HepG2 (cell line): ENCODE results near the gene LIF. TPM values are rescaled to one million over a fixed set of nuclear protein-coding genes. Genes with fewer than 3 reads are reported as not detected.

Source experiments
- ATAC-seq: fragments of 200-7000 bp; cut with Tn5 transposase; 3 replicates; pipeline ENCODE4 v1.9.1; 2020; ENCODE audit warnings: mild to moderate bottlenecking, moderate library complexity
- BruUV-seq: library from RNA; stranded (reverse); fragments of 400-500 nt; replicated peaks from 2 replicates; lab custom pipeline; 2021; lab: Mats Ljungman, UMichigan
- CTCF ChIA-PET: fragments of 300-600 bp; formaldehyde crosslinking; extraction: SDS; loops from one replicate; lab custom pipeline; 2021; ENCODE audit warnings: low total read pairs, inconsistent platforms, low intra/inter-chr PET ratio; lab: Yijun Ruan, JAX
- POLR2A ChIA-PET: fragments of 350-600 bp; sonication (Branson Sonifier 250); formaldehyde crosslinking; loops from one replicate; lab custom pipeline; 2020; ENCODE audit warnings: antibody characterized with exemption, inconsistent platforms; lab: Yijun Ruan, JAX
- DNase-seq: peaks from one replicate; pipeline ENCODE4 v3.0.0-alpha.2; 2015; ENCODE audit warnings: low spot score
- FAIRE-seq: peaks from 3 replicates; lab custom pipeline; 2011; peaks lifted over from hg19 to GRCh38; lab: Jason Lieb, UNC
- H2AFZ ChIP-seq: one replicate; pipeline ENCODE4 v1.6.1; 2011; ENCODE audit warnings: low read length, inconsistent platforms
- H3K27ac ChIP-seq: fragments of 300-600 bp; 3 replicates; pipeline ENCODE4 v1.8.0; 2011; ENCODE audit warnings: mixed run types, mild to moderate bottlenecking, mixed read lengths, low read length, inconsistent platforms; ENCODE audit not compliant: insufficient read depth; ENCODE audit errors: extremely low read length
- H3K27me3 ChIP-seq, 2 experiments: fragments of 200-600 bp in 1 of 2; 2 replicates in 1 of 2; 3 replicates in 1 of 2; pipeline versions ENCODE4 v1.6.0 to v1.8.0; 2011; ENCODE audit warnings: low read length in 2 of 2, mild to moderate bottlenecking in 2 of 2, moderate library complexity in 2 of 2, inconsistent platforms in 1 of 2; ENCODE audit not compliant: insufficient read depth in 2 of 2, control insufficient read depth in 1 of 2
- H3K36me3 ChIP-seq, 2 experiments: fragments of 200-600 bp in 1 of 2; replicated peaks in 1 of 2; 2 replicates in 1 of 2; 3 replicates in 1 of 2; pipeline versions ENCODE4 v1.5.1 to v1.8.0; 2011; ENCODE audit warnings: low read length in 2 of 2, inconsistent platforms in 1 of 2; ENCODE audit not compliant: insufficient read depth in 2 of 2, control insufficient read depth in 1 of 2
- H3K4me1 ChIP-seq: 2 replicates; pipeline ENCODE4 v1.5.1; 2012; ENCODE audit warnings: low read length, inconsistent platforms; ENCODE audit not compliant: insufficient read depth
- H3K4me2 ChIP-seq: 2 replicates; pipeline ENCODE4 v1.6.0; 2011; ENCODE audit warnings: low read depth, low read length, inconsistent platforms
- H3K4me3 ChIP-seq, 3 experiments: fragments of 200-600 bp in 1 of 3; sonication (generic), shearing (Covaris generic) in 1 of 3; replicated peaks in 1 of 3; 2 replicates each; pipeline ENCODE4 v1.5.1; 2011 to 2016; ENCODE audit warnings: low read length in 3 of 3, inconsistent platforms in 2 of 3, low read depth in 2 of 3, mild to moderate bottlenecking in 2 of 3, control low read depth in 1 of 3, mixed read lengths in 1 of 3; ENCODE audit not compliant: insufficient read depth in 1 of 3
- H3K79me2 ChIP-seq: one replicate; pipeline ENCODE4 v1.6.1; 2011; ENCODE audit warnings: low read length, inconsistent platforms; ENCODE audit not compliant: insufficient read depth
- H3K9ac ChIP-seq: 2 replicates; pipeline ENCODE4 v1.6.0; 2011; ENCODE audit warnings: mild to moderate bottlenecking, low read depth, low read length, inconsistent platforms; ENCODE audit not compliant: insufficient read depth
- H3K9me3 ChIP-seq: 2 replicates; pipeline ENCODE4 v1.5.1; 2012; ENCODE audit warnings: mild to moderate bottlenecking, low read length
- H4K20me1 ChIP-seq: 2 replicates; pipeline ENCODE4 v1.6.0; 2011; ENCODE audit warnings: inconsistent platforms, mild to moderate bottlenecking, low read length, moderate library complexity; ENCODE audit not compliant: insufficient read depth
- ELF3 ChIP-seq: IDR thresholded peaks from 2 replicates; pipeline ENCODE4 v1.6.1; 2016; ENCODE audit warnings: missing genetic modification reagents, missing compliant biosample characterization
- EP300 ChIP-seq, 3 experiments: sonication (generic) in 1 of 3; formaldehyde crosslinking in 1 of 3; IDR thresholded peaks; 2 replicates each; pipeline versions ENCODE4 v1.5.1 to v1.6.1; 2011 to 2020; ENCODE audit warnings: low read depth in 2 of 3, low read length in 2 of 3, borderline replicate concordance in 1 of 3, improper control_type of control experiment in 1 of 3, mild to moderate bottlenecking in 1 of 3, missing genetic modification reagents in 1 of 3, moderate library complexity in 1 of 3
- FOXA3 ChIP-seq: IDR thresholded peaks from 2 replicates; pipeline ENCODE4 v1.6.1; 2016; ENCODE audit warnings: missing genetic modification reagents, missing compliant biosample characterization
- JUN ChIP-seq: sonication (generic); formaldehyde crosslinking; IDR thresholded peaks from 2 replicates; pipeline ENCODE4 v1.4.0; 2020; ENCODE audit warnings: mild to moderate bottlenecking, missing genetic modification reagents
- MTA1 ChIP-seq: sonication (generic); formaldehyde crosslinking; IDR thresholded peaks from 2 replicates; pipeline ENCODE4 v1.4.0; 2020; ENCODE audit warnings: missing genetic modification reagents, mild to moderate bottlenecking, borderline replicate concordance
- MTERF4 ChIP-seq: sonication (generic); formaldehyde crosslinking; IDR thresholded peaks from 2 replicates; pipeline ENCODE4 v1.8.0; 2023; ENCODE audit warnings: mild to moderate bottlenecking, missing genetic modification reagents
- PHF21A ChIP-seq: sonication (generic); formaldehyde crosslinking; IDR thresholded peaks from 2 replicates; pipeline ENCODE4 v1.5.0; 2020; ENCODE audit warnings: mild to moderate bottlenecking, missing genetic modification reagents
- SRSF1 ChIP-seq: fragments of 200-400 bp; formaldehyde crosslinking; optimal IDR thresholded peaks from 2 replicates; pipeline ENCODE3; 2017; ENCODE audit warnings: mild to moderate bottlenecking, low read depth, low read length, moderate library complexity
- ZFYVE20 ChIP-seq: sonication (generic); formaldehyde crosslinking; IDR thresholded peaks from 2 replicates; pipeline ENCODE4 v1.8.0; 2023; ENCODE audit warnings: low read depth, mild to moderate bottlenecking, moderate library complexity, missing genetic modification reagents, borderline replicate concordance
- ZMYM3 ChIP-seq: sonication (generic); formaldehyde crosslinking; IDR thresholded peaks from 2 replicates; pipeline ENCODE4 v1.5.1; 2020; ENCODE audit warnings: mild to moderate bottlenecking, missing genetic modification reagents
- ZNF101 ChIP-seq: sonication (generic); formaldehyde crosslinking; IDR thresholded peaks from 2 replicates; pipeline ENCODE4 v1.4.0; 2020; ENCODE audit warnings: mild to moderate bottlenecking, low read depth, missing genetic modification reagents, borderline replicate concordance
- ZNF543 ChIP-seq: sonication (generic); formaldehyde crosslinking; IDR thresholded peaks from 2 replicates; pipeline ENCODE4 v1.4.0; 2020; ENCODE audit warnings: mild to moderate bottlenecking, missing genetic modification reagents
- ZNF878 ChIP-seq: sonication (generic); formaldehyde crosslinking; IDR thresholded peaks from 2 replicates; pipeline ENCODE4 v1.8.1; 2023; ENCODE audit warnings: mild to moderate bottlenecking, missing genetic modification reagents, moderate library complexity
- whole genome bisulfite sequencing: methylation state at CpG from one replicate; pipeline ENCODE4 v1.1.6; 2017; ENCODE audit warnings: low lambda C conversion rate; 5-methylcytosine and 5-hydroxymethylcytosine counted together
- in situ Hi-C: cut with HindIII; loops from 2 replicates; pipeline ENCODE4 v1.10.0; 2017; ENCODE audit warnings: low pct_unique_long_range_greater_than_20kb; ENCODE audit not compliant: extremely low pct_ligation_motif_present
- intact Hi-C: fragments of 100-400 bp; cut with micrococcal nuclease; formaldehyde crosslinking; loops from one replicate; pipeline ENCODE4 v1.10.0; 2022; ENCODE audit not compliant: unreplicated experiment
- polyA plus RNA-seq, 8 experiments: library from polyadenylated mRNA; depleted of rRNA in 3 of 8; stranded (reverse) in 7 of 8; unstranded in 1 of 8; fragments of >200 nt; fragmentation: Illumina TruSeq in 4 of 8; extraction: Trizol in 4 of 8; gene quantifications; 2 replicates each; pipeline versions ENCODE4 v1.2.1 to v1.2.3, GENCODE V29; 2011 to 2016; ENCODE audit warnings: low read depth in 4 of 8, missing spikeins in 1 of 8, mixed read lengths in 1 of 8; ENCODE audit not compliant: insufficient read depth in 1 of 8
- total RNA-seq, 5 experiments: library from RNA; depleted of rRNA; stranded (reverse); fragments of >200 nt; fragmentation: Illumina TruSeq; extraction: Trizol; gene quantifications; 2 replicates each; pipeline ENCODE4 v1.2.3, GENCODE V29; 2016; ENCODE audit warnings: low read depth in 1 of 5
- TF ChIP-seq, protein P1 (sequence below): sonication (generic); formaldehyde crosslinking; IDR thresholded peaks from 2 replicates; pipeline ENCODE4 v1.4.0; 2020; ENCODE audit warnings: missing genetic modification reagents, borderline replicate concordance

The LIF gene
- total and polyA plus RNA-seq, 2 of the 13 experiments (the other 11 are each of a cell fraction or from before 2014, with no cell fraction given) = 3.6 to 8.5 TPM

GRCh38 chr22:30210235-30210909 is 36.2 kb downstream of the LIF start (continued):
- TF ChIP-seq, protein P1, sequence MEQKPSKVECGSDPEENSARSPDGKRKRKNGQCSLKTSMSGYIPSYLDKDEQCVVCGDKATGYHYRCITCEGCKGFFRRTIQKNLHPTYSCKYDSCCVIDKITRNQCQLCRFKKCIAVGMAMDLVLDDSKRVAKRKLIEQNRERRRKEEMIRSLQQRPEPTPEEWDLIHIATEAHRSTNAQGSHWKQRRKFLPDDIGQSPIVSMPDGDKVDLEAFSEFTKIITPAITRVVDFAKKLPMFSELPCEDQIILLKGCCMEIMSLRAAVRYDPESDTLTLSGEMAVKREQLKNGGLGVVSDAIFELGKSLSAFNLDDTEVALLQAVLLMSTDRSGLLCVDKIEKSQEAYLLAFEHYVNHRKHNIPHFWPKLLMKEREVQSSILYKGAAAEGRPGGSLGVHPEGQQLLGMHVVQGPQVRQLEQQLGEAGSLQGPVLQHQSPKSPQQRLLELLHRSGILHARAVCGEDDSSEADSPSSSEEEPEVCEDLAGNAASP (CRISPR knock-in tag) = 0 out of 2 replicates have a peak, but pooled peaks have one; percentile 14
- TF ChIP-seq FOXA3 (CRISPR knock-in tag) = peak; percentile 46; the same call in 1 of the 2 replicates
- TF ChIP-seq ELF3 (CRISPR knock-in tag) = peak; percentile 56; the same call in 1 of the 2 replicates
- TF ChIP-seq PHF21A (CRISPR knock-in tag) = peak; percentile 91
- peak; percentile 42; the same call in 1 of the 2 replicates for TF ChIP-seq ZMYM3
- TF ChIP-seq ZFYVE20 = no peak
- peak in 1 of 2 experiments; percentile 43; a peak in 1 of 4 replicates for TF ChIP-seq EP300 (IDR thresholded peaks at IDR 0.05; ENCODE audit: low read depth in 2 of 2, low read length in 2 of 2)
- TF ChIP-seq EP300 (CRISPR knock-in tag; IDR thresholded peaks at IDR 0.05; ENCODE audit: borderline replicate concordance) = 0 out of 2 replicates have a peak, but pooled peaks have one; percentile 59
- TF ChIP-seq ZNF878 = no peak
- TF ChIP-seq SRSF1 = peak; percentile 47
- TF ChIP-seq, all 625 proteins: peak for 95

GRCh38 chr22:30209642-30210041 is 36.9 kb downstream of the LIF start:
- Histone ChIP-seq H3K27ac (peak overlapping the region; percentile 70), H3K79me2 (no peaks in the 10 kb centered on the region), H4K20me1 (no peaks in the 10 kb centered on the region), H2AFZ (no peak overlapping the region), H3K9me3 (no peaks in the 10 kb centered on the region), H3K36me3 (no peaks in the 10 kb centered on the region), H3K27me3 (no peaks in the 10 kb centered on the region), H3K9ac (peak overlapping the region; percentile 49), H3K4me2 (no peak overlapping the region), H3K4me3 (no peak overlapping the region), H3K4me1 (peaks cover 92% of the 10 kb centered on the region)
- ChIA-PET POLR2A (interaction anchor here (0.9 to 3.3 kb wide), 5 partner anchors 11 to 41 kb away, joined by 3 to 32 read pairs (median 3); no protein-coding TSS in a partner anchor), CTCF (no interaction called here)
- WGBS = 84% methylated on average over 5 of the region's 6 CpGs
- DNase-seq = no peak
- intact Hi-C loops = no loop called here
- BruUV-seq = no TSS peak
- ATAC-seq = no peak
- in situ Hi-C loops = no loop called here
- no peak for FAIRE-seq
- no peak for TF ChIP-seq ZNF101 (CRISPR knock-in tag)
- 0 out of 2 replicates have a peak, but pooled peaks have one; percentile 5 for TF ChIP-seq ZNF543 (CRISPR knock-in tag)
- 0 out of 2 replicates have a peak, but pooled peaks have one; percentile 4 for TF ChIP-seq MTA1 (CRISPR knock-in tag)
- 0 out of 2 replicates have a peak, but pooled peaks have one; percentile 3 for TF ChIP-seq JUN
- no peak for TF ChIP-seq MTERF4 (CRISPR knock-in tag)
